ACC112 (cell line): ENCODE results near the gene TMEM101.
"Not testable (repeated sequence)": the region's sequence is repeated elsewhere in the genome, so short reads cannot be mapped to it uniquely, and the experiment has no call there.

Source experiments
- H2AFZ ChIP-seq: fragments of 200-600 bp; sonication (generic); one replicate; pipeline ENCODE4 v1.6.0; 2017; ENCODE audit warnings: antibody characterized with exemption, low read length; ENCODE audit not compliant: unreplicated experiment
- H3K27ac ChIP-seq: fragments of 200-600 bp; sonication (generic); 2 replicates; pipeline ENCODE4 v1.5.1; 2014; ENCODE audit warnings: low read depth, mild to moderate bottlenecking, antibody characterized with exemption, low read length, moderate library complexity
- H3K27me3 ChIP-seq: fragments of 200-600 bp; sonication (generic); 2 replicates; pipeline ENCODE4 v1.6.1; 2014; ENCODE audit warnings: mild to moderate bottlenecking, antibody characterized with exemption, low read length, moderate library complexity, mixed read lengths; ENCODE audit not compliant: insufficient read depth
- H3K36me3 ChIP-seq: fragments of 200-600 bp; sonication (generic); 2 replicates; pipeline ENCODE4 v1.6.1; 2016; ENCODE audit warnings: mild to moderate bottlenecking, antibody characterized with exemption, low read length, moderate library complexity, mixed read lengths; ENCODE audit not compliant: insufficient read depth
- H3K4me1 ChIP-seq: fragments of 200-600 bp; sonication (generic); one replicate; pipeline ENCODE4 v1.6.1; 2016; ENCODE audit warnings: low read length, mixed read lengths; ENCODE audit not compliant: insufficient read depth, unreplicated experiment, control insufficient read depth
- H3K4me3 ChIP-seq: fragments of 200-600 bp; sonication (generic); 2 replicates; pipeline ENCODE4 v1.5.1; 2014; ENCODE audit warnings: mild to moderate bottlenecking, low read depth, low read length
- H3K79me2 ChIP-seq: fragments of 200-600 bp; sonication (generic); one replicate; pipeline ENCODE4 v1.6.0; 2016; ENCODE audit warnings: low read length; ENCODE audit not compliant: control insufficient read depth, unreplicated experiment, insufficient read depth

The TMEM101 gene

GRCh38 chr17:44014437-44015172 is at the start of gene TMEM101:
Gene TMEM101 (minus strand): TSS chr17:44014963. CDS start chr17:44014952, 11 bp downstream.
- peak within 1 kb of the TSS; percentile 87 for H3K4me3 ChIP-seq
- peaks cover 5% of the 10 kb centered on the region for H3K79me2 ChIP-seq
- H3K27ac ChIP-seq: peak within 1 kb of the TSS; percentile 37
- H2AFZ ChIP-seq: peak within 1 kb of the TSS; percentile 97
- no peaks in the 10 kb centered on the region for H3K36me3 ChIP-seq
- peaks cover 6% of the 10 kb centered on the region for H3K4me1 ChIP-seq
- no peaks in the 10 kb centered on the region for H3K27me3 ChIP-seq

- Histone ChIP-seq H3K36me3 (peaks cover 14% of the 10 kb centered on the region; the same call in 1 of the 2 replicates), H3K4me3 (peak overlapping the region; percentile 35), H2AFZ (no peak overlapping the region), H3K27me3 (no peaks in the 10 kb centered on the region), H3K79me2 (peaks cover 64% of the 10 kb centered on the region), H3K27ac (peak overlapping the region; percentile 3; the same call in 1 of the 2 replicates), H3K4me1 (peaks cover 15% of the 10 kb centered on the region)
Observed at GRCh38 chr17:44063704-44064639, 49.2 kb upstream of the TMEM101 start.

- Histone ChIP-seq H3K79me2 (peaks cover 71% of the 10 kb centered on the region), H3K4me3 (no peak overlapping the region), H3K27ac (no peak overlapping the region), H2AFZ (no peak overlapping the region), H3K4me1 (peaks cover 15% of the 10 kb centered on the region), H3K27me3 (no peaks in the 10 kb centered on the region), H3K36me3 (peaks cover 14% of the 10 kb centered on the region; the same call in 1 of the 2 replicates)
Observed at GRCh38 chr17:44062871-44063270, 48.1 kb upstream of the TMEM101 start.

DNA sequence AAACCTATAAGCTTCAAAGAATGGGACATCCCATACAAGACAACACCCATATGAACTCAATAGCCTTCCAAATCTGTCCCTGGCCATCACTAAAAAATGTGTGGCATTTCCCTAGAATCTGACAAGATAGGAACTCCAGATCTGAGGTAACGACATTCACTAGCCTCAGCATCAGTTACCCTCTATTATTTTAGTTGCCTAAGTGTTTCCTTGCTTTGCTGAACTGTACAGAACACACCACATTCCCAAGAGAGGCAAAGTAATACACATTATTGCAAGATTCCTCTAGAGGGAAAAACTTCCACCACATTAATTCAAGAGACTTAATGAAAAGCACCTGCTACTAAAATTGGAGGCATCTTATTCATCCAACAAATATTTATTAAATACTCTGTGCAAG is 46.7 kb upstream of the TMEM101 start:
- H3K27me3 ChIP-seq: no peaks in the 10 kb centered on the region
- peaks cover 15% of the 10 kb centered on the region for H3K4me1 ChIP-seq
- H3K4me3 ChIP-seq: no peak overlapping the region
- H2AFZ ChIP-seq: no peak overlapping the region
- no peak overlapping the region for H3K27ac ChIP-seq
- H3K36me3 ChIP-seq: peaks cover 14% of the 10 kb centered on the region; the same call in 1 of the 2 replicates
- peaks cover 81% of the 10 kb centered on the region for H3K79me2 ChIP-seq

DNA sequence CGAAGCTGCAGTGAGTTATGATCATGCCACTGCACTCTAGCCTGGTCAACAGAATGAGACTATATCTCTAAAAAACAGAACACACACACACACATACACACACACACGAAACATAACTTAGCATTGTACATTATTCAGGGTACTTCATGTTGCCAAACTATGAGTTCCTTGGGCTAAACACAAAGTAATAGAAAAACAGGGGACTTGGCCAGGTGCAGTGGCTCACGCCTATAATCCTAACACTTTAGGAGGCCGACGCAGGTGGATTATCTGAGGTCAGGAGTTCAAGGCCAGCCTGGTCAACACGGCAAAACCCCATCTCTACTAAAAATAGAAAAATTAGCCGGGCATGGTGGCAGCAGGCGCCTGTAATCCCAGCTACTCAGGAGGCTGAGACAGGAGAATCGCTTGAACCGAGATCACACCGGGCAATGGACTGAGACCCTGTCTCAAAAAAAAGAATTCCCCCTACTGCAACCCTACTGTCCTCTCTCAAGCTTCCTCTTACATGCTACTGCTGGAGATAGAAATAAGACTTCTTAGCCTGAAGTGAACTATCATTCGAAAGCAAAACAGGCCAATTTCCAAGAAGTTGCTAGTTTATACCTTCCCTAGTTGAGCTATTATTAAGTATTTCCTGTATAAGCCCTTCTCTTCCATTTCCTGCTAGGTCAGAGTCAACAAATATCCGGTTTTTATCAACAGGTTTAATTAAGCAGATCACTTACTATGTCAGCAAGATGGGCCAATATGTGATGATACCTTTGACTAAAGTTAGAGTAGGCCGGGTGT is 44.5 kb upstream of the TMEM101 start:
- Histone ChIP-seq H2AFZ (no peak overlapping the region), H3K79me2 (peaks cover 78% of the 10 kb centered on the region), H3K4me1 (peaks cover 13% of the 10 kb centered on the region), H3K36me3 (peaks cover 20% of the 10 kb centered on the region; the same call in 1 of the 2 replicates), H3K27me3 (no peaks in the 10 kb centered on the region), H3K27ac (no peak overlapping the region), H3K4me3 (no peak overlapping the region)

GRCh38 chr17:44053125-44053872 is 38.5 kb upstream of the TMEM101 start:
- Histone ChIP-seq H3K27ac (no peak overlapping the region), H2AFZ (no peak overlapping the region), H3K4me1 (no peaks in the 10 kb centered on the region), H3K79me2 (peaks cover 59% of the 10 kb centered on the region), H3K36me3 (peaks cover 26% of the 10 kb centered on the region; the same call in 1 of the 2 replicates), H3K4me3 (no peak overlapping the region), H3K27me3 (no peaks in the 10 kb centered on the region)

GRCh38 chr17:44049294-44050060 is 34.7 kb upstream of the TMEM101 start:
- no peaks in the 10 kb centered on the region for H3K27me3 ChIP-seq
- H2AFZ ChIP-seq: no peak overlapping the region
- no peak overlapping the region for H3K27ac ChIP-seq
- H3K36me3 ChIP-seq: peaks cover 20% of the 10 kb centered on the region
- no peak overlapping the region for H3K4me3 ChIP-seq
- peaks cover 11% of the 10 kb centered on the region for H3K4me1 ChIP-seq
- peaks cover 36% of the 10 kb centered on the region for H3K79me2 ChIP-seq

GRCh38 chr17:44046893-44047292 is 32.1 kb upstream of the TMEM101 start:
- H3K4me1 ChIP-seq: peaks cover 29% of the 10 kb centered on the region
- H3K36me3 ChIP-seq, H3K27me3 ChIP-seq, H3K4me3 ChIP-seq, H2AFZ ChIP-seq, H3K27ac ChIP-seq: not testable (repeated sequence)
- peaks cover 29% of the 10 kb centered on the region for H3K79me2 ChIP-seq

GRCh38 chr17:44045486-44045885 is 30.7 kb upstream of the TMEM101 start:
- no peak overlapping the region for H3K4me3 ChIP-seq
- no peak overlapping the region for H2AFZ ChIP-seq
- H3K36me3 ChIP-seq: peaks cover 4% of the 10 kb centered on the region
- H3K27ac ChIP-seq: peak overlapping the region; percentile 41
- H3K27me3 ChIP-seq: no peaks in the 10 kb centered on the region
- peaks cover 40% of the 10 kb centered on the region for H3K79me2 ChIP-seq
- H3K4me1 ChIP-seq: peaks cover 36% of the 10 kb centered on the region
